Left lobe of liver (tissue), 2 donors: ENCODE data around the gene KCNC4. TPM values are rescaled to one million over a fixed set of nuclear protein-coding genes. Genes with fewer than 3 reads are reported as not detected.

Source experiments
- ATAC-seq: fragments of 200-7000 bp; cut with Tn5 transposase; one replicate; pipeline ENCODE4 v1.9.1; 2020; ENCODE audit warnings: mild to moderate bottlenecking, moderate library complexity
- DNase-seq: peaks from one replicate; pipeline ENCODE4 v3.0.0-alpha.2; 2020; ENCODE audit warnings: low spot score
- total RNA-seq: library from RNA; stranded (reverse); gene quantifications from one replicate; pipeline ENCODE4 v1.2.1, GENCODE V29; 2021
- donor health status: DM: no; HTN: no; CAD: no; lungs with moderate emphysema.
- donor health status: DM: no; HTN: yes; CAD: no.

The KCNC4 gene
- total RNA-seq, 1 donor from 2014 or later: 1.8 TPM

DNA sequence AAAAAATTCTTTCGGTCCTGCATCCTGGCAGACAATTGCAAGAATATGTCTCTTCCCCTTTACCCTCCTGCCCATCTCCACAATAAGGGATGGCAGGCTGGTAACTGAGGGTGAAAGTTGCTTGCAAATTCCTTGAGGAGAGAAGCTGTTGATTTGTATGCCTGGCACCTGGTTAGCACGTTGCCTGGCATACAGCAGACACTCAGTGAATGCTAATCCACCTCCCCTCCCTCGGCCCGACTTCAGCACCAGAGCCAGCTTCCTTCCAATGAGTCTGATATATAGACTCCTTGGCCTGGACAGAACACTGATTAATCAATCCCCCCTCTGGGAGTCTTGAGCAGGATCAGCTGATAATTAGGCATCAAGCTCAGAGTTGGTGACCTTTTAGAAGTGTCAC, 39.1 kb downstream of the KCNC4 start:
- DNase-seq (no peak), ATAC-seq (no peak)

DNA sequence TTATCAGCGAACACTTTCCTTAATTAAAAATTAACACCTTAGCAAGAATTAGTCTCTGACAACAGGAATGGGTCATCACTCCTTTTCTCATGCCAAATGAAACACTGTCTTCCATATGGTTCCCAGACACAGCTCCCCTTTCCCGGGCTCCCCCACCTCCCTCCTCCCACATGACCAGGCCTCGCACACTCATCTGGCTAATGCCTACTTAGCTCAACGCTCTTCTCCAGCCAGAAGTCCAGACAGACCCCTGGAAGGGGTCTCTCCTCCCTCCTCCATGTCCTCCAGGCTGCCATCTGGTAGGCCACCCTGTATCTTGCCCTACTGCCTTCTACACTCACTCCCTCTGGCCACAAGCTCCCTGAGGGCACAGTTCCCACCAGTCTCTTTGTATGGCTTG, 39.9 kb downstream of the KCNC4 start:
- DNase-seq (no peak), ATAC-seq (no peak)

DNA sequence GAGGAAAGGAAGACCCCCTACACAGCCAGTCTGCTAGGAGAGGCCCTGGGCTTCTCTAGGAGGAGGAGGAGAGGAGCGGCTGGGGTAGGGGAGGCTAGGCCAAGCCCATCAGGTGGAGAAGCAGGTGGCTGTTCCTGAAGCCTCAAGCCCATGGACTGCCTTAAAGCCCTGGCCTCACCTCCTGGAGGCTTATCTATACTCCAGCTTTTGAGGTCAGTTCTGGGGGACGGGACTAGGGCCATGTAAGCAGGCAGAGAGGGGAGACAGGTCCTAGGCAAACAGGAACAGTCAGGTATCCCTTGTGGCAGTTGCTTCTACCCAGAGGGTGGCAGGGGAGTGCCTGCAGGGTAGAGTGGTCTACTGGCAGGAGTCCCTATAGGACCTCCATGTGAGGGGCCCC, 40.6 kb downstream of the KCNC4 start:
- DNase-seq: no peak

DNA sequence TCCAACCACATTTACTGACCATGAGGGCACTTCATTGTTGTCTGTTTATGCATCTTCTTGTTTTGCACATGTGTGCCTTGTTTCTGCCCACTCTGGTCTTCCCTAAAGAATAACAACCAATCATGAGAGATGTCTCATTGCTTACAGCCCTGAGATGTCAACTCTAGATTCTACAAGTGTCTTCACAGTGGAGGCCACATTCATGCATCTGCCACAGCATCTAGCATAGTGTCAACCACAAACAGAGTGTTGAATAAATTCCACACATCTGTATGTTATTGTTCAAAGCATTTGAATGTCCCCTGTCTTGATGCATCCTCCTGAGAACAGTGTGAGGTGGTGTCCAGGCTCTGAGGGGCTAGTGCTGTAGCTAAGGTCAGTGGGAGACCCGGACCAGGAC, 43.1 kb downstream of the KCNC4 start:
- DNase-seq (no peak), ATAC-seq (no peak)

More for the DNA sequence above, 40.6 kb downstream of the KCNC4 start:
- no peak for ATAC-seq

DNA sequence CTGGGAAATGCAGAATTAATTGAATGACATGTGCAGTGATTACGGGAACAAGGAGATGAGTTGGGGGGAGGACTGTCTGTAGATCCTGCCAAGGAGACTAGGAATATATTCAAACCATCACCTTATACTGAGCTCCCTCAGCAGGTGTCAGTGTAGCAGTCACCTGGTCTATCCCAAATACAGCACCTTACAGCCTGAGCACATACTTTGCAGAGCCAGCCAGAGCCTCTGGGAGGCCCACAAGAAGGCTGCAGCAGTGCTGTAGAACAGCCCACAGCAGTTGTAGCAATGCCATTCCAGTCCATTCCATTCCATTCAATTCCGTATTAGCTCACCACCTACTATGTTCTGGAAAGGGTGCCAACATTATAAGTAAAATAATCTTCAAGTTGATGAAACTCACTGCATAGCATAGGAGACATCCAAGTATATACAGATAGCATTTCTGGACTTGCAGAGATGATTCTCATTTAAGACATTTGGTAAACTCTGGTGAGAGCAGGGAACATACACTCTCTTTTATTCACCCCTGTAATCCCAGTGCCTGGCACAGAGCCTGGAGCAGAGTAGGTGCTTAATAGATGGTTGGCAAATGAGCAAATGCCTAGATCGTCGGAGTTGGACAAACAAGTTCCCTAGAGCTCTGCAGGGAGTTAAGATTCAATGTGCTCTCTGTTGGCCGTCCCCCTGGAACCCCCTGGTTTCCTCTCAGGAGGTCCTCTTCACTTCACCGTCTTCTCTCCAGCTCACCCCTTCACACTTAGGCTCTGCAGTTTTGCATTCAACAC, 44.7 kb downstream of the KCNC4 start:
- no peak for ATAC-seq
- DNase-seq: no peak

DNA sequence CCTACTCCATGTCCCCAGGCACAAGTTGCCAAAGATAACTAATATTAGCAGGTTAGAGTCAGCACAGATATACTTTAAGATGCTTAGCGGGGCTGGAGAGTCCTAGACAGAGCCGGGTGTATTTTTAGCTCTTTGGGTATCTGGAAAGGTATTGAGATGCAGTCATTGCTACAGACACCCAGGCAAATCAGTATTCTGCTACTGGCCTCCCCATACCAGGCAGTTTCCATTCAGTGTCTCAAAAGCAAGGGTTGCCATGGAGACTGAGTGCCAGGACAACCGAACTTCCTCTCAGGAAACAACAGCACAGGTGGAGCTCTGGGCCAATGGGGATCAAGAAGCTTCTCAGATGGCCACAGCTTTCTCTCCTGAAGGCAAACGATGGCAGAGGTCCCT, 45.3 kb downstream of the KCNC4 start:
- no peak for ATAC-seq
- no peak for DNase-seq

DNA sequence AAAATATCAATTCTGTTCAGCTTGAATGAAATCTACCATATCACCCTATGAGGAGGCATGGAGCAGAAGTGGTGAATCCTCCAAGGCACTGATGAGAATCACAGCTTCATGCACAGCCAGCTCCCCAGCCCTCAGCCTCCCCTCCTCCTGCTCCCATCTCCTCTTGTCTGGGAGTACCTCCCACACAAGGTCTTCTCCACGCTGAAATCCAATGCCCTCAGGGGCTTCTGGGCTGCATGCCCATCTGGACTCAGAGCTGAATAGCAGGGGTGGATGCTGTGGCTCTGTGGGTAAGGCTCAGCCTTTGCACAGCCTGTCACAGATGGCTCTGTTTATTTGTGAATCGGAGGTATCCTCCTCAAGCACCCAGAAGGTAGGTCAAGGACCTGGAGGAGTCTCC, 48.6 kb downstream of the KCNC4 start:
- DNase-seq: no peak
- ATAC-seq: no peak

DNA sequence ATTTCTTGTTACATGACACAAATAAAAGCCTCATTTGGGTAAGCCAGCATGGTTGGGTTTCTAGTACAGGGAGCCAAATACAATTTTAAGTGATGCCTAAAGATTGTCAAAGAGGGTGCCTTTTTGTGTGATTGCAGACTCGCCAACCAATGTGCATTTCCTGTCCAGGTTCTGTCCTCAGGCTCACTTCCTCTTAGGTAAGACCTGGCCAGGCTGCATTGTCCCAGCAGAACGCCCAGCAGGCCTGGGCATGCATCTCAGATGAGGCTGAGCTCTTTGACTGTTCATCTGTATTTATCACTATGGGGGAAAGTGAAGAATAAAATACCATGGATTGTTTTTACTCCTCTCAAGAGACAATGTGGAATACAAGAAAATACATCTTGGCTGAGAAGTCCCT, 49.7 kb downstream of the KCNC4 start:
- ATAC-seq (no peak), DNase-seq (no peak)

Other genes starting within 250 kb of the KCNC4 start
- gene AHCYL1, start 225.5 kb upstream of the KCNC4 start, total RNA-seq: 59.9 TPM
- gene STRIP1, start 175.7 kb upstream of the KCNC4 start, total RNA-seq: 12.5 TPM
- not detected for gene ALX3, start 139.6 kb upstream of the KCNC4 start, total RNA-seq
- gene UBL4B, start 97.9 kb upstream of the KCNC4 start, total RNA-seq: not detected
- gene SLC6A17, start 59.8 kb upstream of the KCNC4 start, total RNA-seq: not detected
- 9.6 TPM for gene RBM15, start 129.1 kb downstream of the KCNC4 start, total RNA-seq
- gene SLC16A4, start 180.7 kb downstream of the KCNC4 start, total RNA-seq: 3.5 TPM
- 49.8 TPM for gene LAMTOR5, start 197.4 kb downstream of the KCNC4 start, total RNA-seq
- gene PROK1, start 240.8 kb downstream of the KCNC4 start, total RNA-seq: not detected